Fibroblast of lung (primary cell): ENCODE results near the gene RPAP3.

Experiments
- EZH2 ChIP-seq: IDR thresholded peaks from 2 replicates; pipeline ENCODE4 v1.5.1; 2012; ENCODE audit warnings: low read length, control low read depth, mild to moderate bottlenecking; ENCODE audit errors: missing control alignments
- TF ChIP-seq, protein P1 (sequence below), 2 donors: IDR thresholded peaks in 1 of 2; conservative IDR thresholded peaks in 1 of 2; 1 replicate in 1 of 2; 2 replicates in 1 of 2; pipeline ENCODE4 v1.5.1; 2011 to 2012; ENCODE audit warnings: low read length in 2 of 2, control low read depth in 1 of 2, inconsistent platforms in 1 of 2, low read depth in 1 of 2, mild to moderate bottlenecking in 1 of 2

DNA sequence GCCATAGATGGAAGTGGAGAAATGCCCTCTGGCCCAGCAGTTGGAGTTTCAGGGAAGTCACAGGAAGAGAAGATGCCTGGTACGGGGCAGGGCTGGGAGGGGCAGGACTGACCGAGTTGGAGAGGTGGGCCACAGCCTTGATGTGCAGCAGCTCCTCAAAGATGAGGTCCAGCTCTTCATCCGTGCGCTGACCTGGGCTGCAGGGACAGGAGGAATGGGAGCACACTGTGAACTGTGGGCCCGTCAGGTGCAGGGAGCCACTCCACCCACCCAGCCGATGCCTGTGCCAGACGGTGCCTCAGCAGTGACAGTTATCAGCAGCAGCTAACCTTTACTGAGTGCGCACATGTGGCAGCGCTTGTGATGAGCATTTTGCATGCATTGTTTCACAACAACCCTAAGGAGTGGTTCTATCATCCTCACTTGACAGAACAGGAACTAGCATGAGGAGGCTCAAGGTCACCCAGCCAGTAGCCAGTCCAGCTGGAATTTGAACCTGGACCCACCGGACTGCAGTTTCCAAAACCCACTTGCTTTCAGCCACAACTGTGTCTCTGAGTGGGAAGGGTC, 44.5 kb upstream of the RPAP3 start:
- TF ChIP-seq, protein P1, sequence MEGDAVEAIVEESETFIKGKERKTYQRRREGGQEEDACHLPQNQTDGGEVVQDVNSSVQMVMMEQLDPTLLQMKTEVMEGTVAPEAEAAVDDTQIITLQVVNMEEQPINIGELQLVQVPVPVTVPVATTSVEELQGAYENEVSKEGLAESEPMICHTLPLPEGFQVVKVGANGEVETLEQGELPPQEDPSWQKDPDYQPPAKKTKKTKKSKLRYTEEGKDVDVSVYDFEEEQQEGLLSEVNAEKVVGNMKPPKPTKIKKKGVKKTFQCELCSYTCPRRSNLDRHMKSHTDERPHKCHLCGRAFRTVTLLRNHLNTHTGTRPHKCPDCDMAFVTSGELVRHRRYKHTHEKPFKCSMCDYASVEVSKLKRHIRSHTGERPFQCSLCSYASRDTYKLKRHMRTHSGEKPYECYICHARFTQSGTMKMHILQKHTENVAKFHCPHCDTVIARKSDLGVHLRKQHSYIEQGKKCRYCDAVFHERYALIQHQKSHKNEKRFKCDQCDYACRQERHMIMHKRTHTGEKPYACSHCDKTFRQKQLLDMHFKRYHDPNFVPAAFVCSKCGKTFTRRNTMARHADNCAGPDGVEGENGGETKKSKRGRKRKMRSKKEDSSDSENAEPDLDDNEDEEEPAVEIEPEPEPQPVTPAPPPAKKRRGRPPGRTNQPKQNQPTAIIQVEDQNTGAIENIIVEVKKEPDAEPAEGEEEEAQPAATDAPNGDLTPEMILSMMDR (conservative IDR thresholded peaks at IDR 0.05 in 1 of 2, IDR thresholded peaks at IDR 0.05 in 1 of 2; ENCODE audit: low read depth in 1 of 2, low read length in 2 of 2): no peak
- no peak for TF ChIP-seq EZH2
